Islet precursor cell (in vitro differentiated cells): ENCODE results near the gene SFMBT1.

Experiments
- DNase-seq: peaks from one replicate; pipeline ENCODE4 v3.0.0-alpha.2; 2018

Gene SFMBT1

DNA sequence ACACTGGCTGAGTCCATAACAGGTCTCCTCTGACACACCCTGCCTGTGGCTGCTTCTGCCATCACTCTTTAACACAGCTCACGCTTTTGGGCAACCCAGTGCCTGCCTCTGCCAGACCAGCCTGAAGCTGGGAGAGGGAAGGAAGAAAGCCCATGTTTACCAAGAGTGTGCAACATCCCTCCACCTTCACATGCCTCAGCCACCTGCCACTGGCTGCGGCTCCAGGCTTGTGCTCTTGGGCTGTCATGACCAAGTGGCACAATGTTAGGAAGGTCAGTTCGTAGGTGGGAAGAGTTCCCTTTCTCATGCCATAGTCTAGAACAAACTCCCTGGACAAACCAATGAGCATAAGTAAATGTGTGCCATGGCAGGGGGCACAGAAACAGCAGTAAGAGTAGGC, 168.8 kb downstream of the SFMBT1 start:
- no peak for DNase-seq

DNA sequence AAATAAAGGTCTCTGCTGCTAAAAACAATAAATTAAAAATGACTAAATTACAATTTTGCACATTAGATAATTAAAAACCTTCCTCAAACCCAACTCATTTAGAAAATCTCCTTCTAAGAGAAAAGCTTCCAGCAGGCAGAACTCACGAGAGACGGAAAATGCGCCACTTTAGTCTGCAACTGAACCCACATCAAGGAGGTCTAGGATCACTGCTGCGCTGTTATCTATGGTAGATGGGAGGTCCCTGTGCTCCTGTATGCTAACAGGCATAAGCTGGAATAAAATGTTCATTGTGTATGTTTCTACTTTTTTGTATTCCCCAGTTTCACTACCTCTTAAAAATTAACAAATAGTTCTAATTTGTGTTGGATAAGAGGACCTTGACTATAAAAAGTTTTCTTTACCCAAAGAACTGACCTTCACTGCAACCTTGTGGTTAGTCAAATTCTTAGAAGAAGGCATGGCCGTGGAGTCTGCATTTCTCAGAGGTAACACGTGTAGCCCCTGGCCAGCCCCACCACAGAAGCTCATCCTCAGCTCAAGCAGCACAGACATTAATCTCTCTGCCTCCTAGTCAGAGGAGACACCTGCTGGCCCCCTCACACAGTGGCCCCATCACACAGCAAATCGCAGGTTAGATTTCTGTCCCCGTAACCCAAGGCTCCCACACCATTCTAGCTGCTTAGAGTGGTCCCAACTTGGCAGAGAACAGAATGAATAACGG, 170.8 kb downstream of the SFMBT1 start:
- DNase-seq = no peak

DNA sequence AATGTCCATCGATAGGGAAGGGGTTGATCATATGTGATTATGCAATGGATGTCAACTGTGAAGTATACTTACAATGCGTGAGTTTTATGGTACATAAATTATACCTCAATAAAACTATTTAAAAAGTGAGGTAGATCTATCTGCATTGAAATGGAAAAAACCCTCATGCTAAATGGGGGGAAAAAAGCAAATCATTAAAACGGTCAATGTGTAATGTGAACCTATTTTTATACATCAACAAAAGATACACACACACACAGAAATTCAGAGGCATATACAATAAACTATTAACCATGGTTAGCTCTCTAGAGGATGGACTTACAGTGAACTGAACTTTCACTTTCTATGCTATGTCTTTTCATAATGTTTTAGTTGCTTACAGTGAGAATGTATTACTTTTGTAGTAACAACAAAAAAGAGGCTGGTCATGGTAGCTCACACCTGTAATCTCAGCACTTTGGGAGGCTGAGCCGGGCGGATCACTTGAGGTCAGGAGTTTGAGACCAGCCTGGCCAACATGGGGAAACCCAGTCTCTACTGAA, 171.6 kb downstream of the SFMBT1 start:
- DNase-seq = no peak

DNA sequence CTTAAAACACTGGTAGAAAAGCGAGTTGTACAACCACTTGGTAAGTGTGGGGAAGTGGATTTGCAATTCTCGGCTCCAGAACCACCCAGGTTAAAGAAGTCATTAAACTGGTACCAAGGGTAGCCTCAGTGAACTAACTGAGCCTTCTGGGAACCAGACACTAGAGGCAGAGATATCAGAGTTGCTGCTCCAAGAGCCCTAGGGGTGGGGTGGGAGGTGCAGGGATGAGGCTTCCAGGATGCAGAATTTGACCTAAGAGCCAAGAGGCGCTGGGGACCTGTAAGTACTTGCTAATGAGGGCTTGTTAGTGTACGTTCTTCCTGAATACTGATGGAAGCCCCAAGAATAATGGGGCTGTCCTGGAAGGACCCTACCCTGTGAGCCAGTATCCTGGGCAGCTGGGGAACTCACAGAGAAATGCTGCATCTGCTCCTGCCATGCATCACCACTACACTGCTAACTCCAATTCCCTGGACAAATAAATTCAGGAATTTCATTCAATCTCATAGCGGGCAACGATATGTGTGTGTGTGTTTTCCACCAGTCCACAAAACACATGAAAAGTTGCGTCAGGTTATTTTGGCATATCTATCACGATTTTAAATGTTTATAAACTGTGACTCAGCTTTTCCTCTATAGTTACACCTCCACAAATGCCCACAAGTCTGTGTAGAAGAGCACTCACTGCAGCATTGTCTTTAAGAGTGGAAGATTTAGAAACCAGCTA, 172.3 kb downstream of the SFMBT1 start:
- DNase-seq = no peak

DNA sequence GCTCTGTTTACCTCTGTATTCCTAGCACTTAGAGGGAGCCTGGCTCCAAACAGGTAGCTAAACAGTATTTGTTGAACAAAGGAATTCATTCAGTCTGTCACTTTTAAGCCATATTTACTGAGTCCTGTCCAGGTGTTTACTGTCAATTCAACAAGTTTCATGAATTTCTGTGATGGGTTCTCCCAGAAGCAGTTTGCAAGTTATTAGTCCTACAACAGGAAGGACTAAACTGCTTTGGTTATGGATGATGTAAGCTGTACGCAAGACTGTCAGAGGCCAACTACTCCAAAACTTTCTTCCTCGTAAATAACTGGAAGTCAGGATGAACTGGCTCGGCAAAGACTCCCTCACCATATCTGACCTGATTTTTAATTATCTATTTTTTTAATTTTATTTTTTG, 173.6 kb downstream of the SFMBT1 start:
- no peak for DNase-seq

DNA sequence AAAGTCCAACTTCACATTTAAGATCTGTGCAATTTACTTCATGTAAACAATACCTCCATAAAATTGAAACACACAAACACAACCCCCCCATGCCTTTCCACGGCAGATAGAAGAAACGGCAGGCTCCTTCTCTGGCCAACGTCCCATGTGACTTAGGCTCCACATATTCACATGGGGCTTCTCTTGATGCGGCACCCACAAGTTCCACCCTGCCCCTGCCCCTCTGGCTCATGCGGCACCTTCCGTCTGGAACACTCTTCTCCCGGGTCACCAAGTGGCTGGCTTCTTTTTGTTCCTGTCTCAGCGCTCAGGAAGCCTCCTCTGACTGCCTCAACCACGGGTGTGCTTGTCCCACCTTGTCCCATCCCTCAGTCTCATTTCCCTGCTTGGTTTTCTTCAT, 174.1 kb downstream of the SFMBT1 start:
- no peak for DNase-seq

DNA sequence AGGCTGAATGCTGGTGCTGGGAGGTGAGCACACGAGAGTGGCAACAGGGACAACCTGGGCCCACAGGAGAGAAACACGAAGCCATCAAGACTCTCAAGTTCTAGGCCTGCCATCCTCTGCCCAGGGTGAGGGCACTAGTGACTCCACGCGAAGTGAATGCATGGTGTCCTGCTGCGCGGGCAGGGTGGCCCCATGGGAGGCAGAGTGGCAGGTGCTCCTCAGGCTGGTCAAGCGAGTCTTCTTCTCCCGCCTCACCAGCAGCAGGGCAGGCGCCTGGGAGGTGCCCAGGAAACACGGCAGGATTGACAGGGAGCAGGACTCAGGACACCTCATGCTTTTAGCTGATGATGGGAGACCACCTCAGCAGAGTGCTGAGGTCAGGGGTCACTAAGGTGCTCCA, 175.4 kb downstream of the SFMBT1 start:
- no peak for DNase-seq

DNA sequence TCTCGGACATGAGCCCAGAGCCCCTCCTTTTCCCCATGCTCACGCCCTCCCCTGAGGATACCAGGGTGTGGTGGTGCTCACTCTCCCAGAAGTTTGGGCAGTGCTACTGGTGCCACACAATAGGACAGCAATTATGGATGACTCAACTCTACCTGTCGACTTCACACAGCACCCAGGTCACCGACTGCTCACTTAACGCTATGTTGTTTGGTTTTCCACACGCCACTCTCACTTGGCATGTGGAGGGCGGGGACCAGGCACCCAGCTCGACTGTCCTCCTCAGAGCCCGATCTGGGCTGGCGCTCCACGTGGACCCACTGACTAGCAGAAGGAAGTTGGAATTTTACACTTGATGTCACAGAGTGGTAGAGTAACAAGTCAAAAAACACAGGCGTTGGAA, 179.4 kb downstream of the SFMBT1 start:
- DNase-seq = no peak

DNA sequence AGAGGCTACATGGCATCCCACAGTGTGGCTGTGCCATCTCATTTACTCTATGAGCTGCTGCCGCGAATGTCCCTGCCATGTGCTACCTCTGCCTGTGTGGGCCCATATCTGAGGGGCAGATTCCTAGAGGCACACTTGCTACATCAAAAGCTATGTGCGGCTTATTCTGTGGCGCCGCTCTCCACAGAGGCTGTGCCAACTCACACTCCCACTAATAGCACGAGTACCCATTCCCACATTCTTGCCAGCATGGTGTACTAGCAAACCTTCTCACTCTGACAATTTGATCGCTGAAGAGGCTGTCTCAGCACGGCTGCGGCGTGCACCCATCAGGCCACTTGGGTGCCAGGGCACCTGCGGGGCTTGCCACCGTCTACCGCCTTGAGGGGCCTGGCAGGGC, 179.9 kb downstream of the SFMBT1 start:
- DNase-seq = no peak

DNA sequence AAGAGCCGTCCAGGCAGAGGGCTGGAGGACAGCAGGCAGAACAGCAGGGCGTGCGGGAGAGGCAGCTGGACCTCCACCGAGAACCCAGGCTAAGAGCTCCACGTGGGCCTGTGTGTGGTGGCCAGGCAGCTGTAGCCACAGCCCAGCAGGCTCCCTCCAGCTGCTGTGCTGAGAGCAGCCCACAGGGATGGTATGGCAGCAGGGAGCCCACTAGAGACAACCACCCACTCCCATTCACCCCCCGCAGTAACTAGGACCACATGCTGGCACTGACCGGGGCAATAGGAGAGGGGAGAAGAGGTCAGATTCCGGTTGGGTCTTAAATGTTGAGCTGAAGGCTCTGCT, 185.5 kb downstream of the SFMBT1 start:
- no peak for DNase-seq

DNA sequence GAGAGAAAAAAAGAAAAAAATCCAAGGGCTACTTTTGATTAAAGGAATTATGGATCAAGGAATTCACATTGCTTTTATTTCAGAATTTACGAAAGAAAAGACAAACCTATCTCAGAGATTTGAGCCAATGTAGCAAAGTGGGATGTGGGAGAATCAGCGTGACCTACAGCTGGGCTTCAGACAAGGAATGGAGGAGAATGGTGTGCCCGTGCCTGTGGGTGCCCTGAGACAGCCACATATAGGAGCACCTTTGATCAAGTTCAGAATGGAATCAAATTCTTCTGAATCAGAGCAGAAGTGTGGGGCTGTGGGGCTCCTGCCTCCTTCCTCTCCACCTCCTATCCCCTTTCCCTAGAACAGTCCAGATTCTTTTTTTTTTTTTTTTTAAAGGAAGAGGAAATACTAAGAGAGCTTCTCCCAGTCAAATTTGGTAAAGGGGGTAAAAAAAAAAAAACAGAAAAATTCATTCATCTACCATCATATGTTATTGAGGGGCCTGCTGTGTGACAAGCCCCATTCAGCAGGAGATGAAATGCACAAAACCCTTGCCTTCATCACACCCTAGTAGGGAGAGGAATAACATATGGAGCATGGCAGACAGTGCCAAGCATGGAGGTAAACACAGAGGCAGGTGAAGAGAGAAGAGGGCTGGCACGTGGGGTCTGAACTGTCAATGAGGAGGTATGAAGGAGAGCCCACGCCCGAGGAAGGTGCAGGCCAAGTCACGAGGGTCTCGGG, 186.0 kb downstream of the SFMBT1 start:
- no peak for DNase-seq

DNA sequence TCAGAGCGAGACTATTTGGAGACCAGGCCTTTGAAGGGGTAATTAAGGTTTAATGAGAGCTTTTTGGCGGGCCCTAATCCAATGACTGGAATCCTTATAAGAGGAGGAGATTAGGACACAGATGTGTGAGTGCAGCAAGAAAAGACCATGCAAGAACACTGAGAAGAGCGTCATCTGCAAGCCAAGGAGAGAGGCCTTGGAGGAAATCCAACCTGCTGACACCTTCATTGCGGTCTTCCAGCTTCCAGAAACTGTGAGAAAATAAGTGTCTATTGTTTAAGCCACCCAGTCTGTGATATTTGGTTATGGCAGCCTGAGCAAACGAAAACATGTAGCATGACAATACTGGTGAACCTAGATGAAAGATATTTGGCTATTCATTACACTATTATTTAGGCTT, 188.0 kb downstream of the SFMBT1 start:
- DNase-seq = no peak

DNA sequence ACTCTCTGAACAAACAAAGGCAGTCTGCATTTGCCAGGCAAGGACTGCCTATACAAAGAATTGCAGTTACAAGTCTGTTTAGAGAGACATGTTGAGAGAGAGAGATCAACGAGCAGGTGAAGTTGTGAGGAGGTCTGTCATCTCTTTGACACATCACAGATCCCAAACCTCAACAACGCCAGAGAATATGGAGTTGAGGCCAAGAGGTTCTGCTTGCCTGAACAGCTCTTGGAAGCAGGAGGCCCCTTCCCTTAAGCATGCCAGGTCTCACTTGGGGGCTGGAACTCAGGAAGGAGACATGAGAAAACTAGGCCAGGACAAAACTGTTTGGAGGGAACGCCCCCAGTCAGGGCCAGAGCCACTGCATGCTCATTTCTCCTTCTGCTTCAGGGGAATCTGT, 188.7 kb downstream of the SFMBT1 start:
- no peak for DNase-seq

DNA sequence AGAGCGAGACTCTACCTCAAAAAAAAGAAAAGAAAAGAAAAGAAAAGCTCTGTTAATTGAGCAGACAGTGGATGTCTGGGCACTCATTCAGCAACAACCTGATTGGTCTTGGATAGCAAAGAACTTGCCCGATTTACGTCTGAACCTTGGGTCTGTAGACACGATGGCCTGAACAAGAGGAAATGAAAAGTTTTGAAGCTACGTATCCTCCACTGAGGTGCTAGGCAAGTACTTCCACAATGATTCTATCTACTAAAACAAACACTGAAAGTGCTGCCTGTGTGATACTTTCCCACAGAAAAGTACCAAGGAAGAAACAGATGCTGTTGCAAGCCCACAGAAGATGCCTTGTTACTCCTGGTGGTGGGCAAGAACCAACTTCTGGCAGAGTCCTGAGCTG, 189.2 kb downstream of the SFMBT1 start:
- DNase-seq = no peak

DNA sequence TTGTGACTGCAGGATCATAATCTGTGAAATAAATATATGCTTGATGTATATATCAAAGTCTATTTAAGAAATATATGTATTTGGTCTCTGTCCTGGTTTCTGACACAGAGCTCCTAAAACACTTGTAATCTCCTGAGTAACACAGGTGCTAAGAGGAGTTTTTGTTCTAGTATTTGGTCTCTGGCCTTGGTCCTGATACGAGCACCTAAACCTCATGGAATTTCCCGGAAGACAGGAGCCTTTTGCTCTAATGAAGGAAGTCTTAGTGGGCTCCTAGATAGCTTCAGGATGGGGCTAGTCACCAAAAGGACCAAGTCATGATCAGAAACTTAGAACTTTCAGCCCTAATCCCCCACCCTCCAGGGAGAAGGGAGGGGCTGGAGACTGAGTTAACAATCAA, 191.9 kb downstream of the SFMBT1 start:
- DNase-seq = no peak
